ENCODE results near the gene KRTAP10-11. TPM values are rescaled to one million over a fixed set of nuclear protein-coding genes. Genes with fewer than 3 reads are reported as not detected.

KRTAP10-11 gene
- total and polyA plus RNA-seq, 2 of the 8 experiments (the other 6 are each of a cell fraction or from before 2014, with no cell fraction given), result not detected

- TF ChIP-seq GABPA (IDR thresholded peaks at IDR 0.05; ENCODE audit: borderline replicate concordance, insufficient read depth, low read length), result no peak
- TF ChIP-seq SP1 (IDR thresholded peaks at IDR 0.05; ENCODE audit: low read depth, low read length), result no peak
- no peak for TF ChIP-seq EP300 (IDR thresholded peaks at IDR 0.05; ENCODE audit: borderline replicate concordance in 1 of 2, low read depth in 2 of 2, low read length in 2 of 2)
- TF ChIP-seq PHF8 (conservative IDR thresholded peaks at IDR 0.05; ENCODE audit: low read depth, low read length), result no peak
- TF ChIP-seq BCL11A (IDR thresholded peaks at IDR 0.05; ENCODE audit: low read depth in 2 of 2, low read length in 2 of 2), result no peak
Observed at GRCh38 chr21:44643741-44644310, 2.4 kb upstream of the KRTAP10-11 start (continued).
